ENCODE data around the gene LILRA6.
"Not testable (repeated sequence)": the region's sequence is repeated elsewhere in the genome, so short reads cannot be mapped to it uniquely, and the experiment has no call there.

The LILRA6 gene

GRCh38 chr19:54242646-54243045, at the start of gene LILRA6:
Gene LILRA6 (minus strand): TSS chr19:54242790.
- not testable (repeated sequence) for DNase-seq

GRCh38 chr19:54289160-54289559, 46.6 kb upstream of the LILRA6 start:
- not testable (repeated sequence) for DNase-seq

GRCh38 chr19:54287456-54287855, 44.9 kb upstream of the LILRA6 start:
- DNase-seq = no peak

- DNase-seq = not testable (repeated sequence)
These were observed 43.7 kb upstream of the LILRA6 start for GRCh38 chr19:54286283-54286682.

GRCh38 chr19:54285427-54286056, 43.0 kb upstream of the LILRA6 start:
- DNase-seq = not testable (repeated sequence)

- no peak for DNase-seq
These were observed 40.3 kb upstream of the LILRA6 start for GRCh38 chr19:54282686-54283470.

GRCh38 chr19:54281729-54282075, 39.1 kb upstream of the LILRA6 start:
- DNase-seq = not testable (repeated sequence)

- no peak for DNase-seq
These were observed 38.6 kb upstream of the LILRA6 start, which contains the start of gene LILRB2 for GRCh38 chr19:54281007-54281728. Gene LILRB2 (minus strand): TSS chr19:54281110. CDS start chr19:54280496, 614 bp downstream.

GRCh38 chr19:54280441-54280840, 37.9 kb upstream of the LILRA6 start:
- DNase-seq = not testable (repeated sequence)

GRCh38 chr19:54280025-54280424, 37.4 kb upstream of the LILRA6 start:
- DNase-seq = not testable (repeated sequence)

GRCh38 chr19:54279406-54279962, 36.9 kb upstream of the LILRA6 start:
- DNase-seq = no peak

GRCh38 chr19:54278571-54279195, 36.1 kb upstream of the LILRA6 start:
- not testable (repeated sequence) for DNase-seq

- DNase-seq = not testable (repeated sequence)
These were observed 35.5 kb upstream of the LILRA6 start for GRCh38 chr19:54278056-54278455.

GRCh38 chr19:54277111-54277615, 34.6 kb upstream of the LILRA6 start:
- DNase-seq = not testable (repeated sequence)

- DNase-seq = no peak
These were observed 33.4 kb upstream of the LILRA6 start for GRCh38 chr19:54275951-54276350.

GRCh38 chr19:54274516-54274915, 31.9 kb upstream of the LILRA6 start:
- not testable (repeated sequence) for DNase-seq

- DNase-seq = no peak
These were observed 31.2 kb upstream of the LILRA6 start for GRCh38 chr19:54273821-54274220.

GRCh38 chr19:54272181-54272580, 29.6 kb upstream of the LILRA6 start:
- DNase-seq = not testable (repeated sequence)

GRCh38 chr19:54271587-54271986, 29.0 kb upstream of the LILRA6 start:
- DNase-seq = not testable (repeated sequence)

- DNase-seq = no peak
These were observed 28.5 kb upstream of the LILRA6 start for GRCh38 chr19:54271106-54271505.

- no peak for DNase-seq
These were observed 26.3 kb upstream of the LILRA6 start for GRCh38 chr19:54268936-54269335.

GRCh38 chr19:54266133-54266532, 23.5 kb upstream of the LILRA6 start:
- peak; percentile 81 to 86 for DNase-seq
